Measurements from ENCODE around the gene LUZP1.
A peak's percentile ranks its signal among the peaks of the same experiment; 100 is the strongest.

LUZP1 gene

DNA sequence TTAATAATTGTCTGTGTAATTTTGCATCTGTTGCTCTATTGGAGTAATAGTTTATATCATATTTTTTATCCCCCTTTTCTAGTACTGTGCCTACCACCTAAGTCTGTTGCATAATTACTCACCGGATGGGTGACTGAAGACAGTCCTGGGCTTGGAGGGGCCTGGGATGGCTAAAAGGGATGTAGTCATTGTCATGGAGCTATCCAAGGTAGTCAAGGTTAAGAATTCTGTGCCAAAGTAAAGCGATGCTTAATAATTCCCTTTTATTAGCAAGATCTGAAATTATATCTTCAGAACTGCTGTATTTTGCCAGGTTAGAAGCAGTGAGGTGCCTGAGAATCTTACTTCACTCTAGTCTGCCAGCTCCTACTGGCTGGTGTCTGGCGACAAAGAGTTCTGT is 87.8 kb downstream of the LUZP1 start:
- DNase-seq = no peak

DNA sequence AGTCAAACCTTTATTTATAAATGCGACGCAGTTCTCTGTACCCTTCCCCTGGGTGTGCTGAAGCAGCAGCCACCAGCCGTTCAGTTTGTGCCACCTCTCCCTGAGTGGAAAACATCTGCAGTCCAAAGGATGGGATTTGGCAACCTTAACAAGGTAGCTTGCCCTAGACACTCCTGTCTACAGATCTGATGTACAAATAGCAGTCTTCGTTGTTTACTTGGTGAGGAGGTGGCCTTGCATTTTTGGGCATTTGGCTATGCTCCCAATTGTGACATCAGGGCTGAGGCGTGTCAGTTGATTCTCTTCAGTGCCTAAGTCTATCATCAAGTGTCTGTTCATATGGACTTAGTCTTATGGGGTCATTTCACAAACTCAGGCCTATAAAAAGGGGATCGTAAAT is 89.6 kb downstream of the LUZP1 start:
- DNase-seq = no peak

DNA sequence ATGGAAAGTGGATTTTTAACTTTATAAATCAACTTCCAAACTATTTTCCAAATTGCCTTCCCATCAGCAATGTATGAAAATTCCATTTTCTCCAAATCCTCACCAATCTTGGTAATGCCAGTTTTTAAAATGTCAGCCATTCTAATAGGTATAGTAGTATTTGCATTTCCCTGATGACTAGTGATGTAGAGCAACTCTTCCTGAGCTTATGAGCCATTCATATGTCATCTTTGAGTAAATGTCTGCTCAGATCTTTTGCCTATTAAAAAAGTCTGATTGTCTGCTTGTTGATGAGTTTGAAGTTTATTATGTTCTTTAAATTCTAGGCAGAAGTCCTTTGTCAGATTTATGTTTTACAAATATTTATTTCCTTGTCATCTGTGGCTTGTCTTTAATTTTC is 94.6 kb downstream of the LUZP1 start:
- no peak for DNase-seq

DNA sequence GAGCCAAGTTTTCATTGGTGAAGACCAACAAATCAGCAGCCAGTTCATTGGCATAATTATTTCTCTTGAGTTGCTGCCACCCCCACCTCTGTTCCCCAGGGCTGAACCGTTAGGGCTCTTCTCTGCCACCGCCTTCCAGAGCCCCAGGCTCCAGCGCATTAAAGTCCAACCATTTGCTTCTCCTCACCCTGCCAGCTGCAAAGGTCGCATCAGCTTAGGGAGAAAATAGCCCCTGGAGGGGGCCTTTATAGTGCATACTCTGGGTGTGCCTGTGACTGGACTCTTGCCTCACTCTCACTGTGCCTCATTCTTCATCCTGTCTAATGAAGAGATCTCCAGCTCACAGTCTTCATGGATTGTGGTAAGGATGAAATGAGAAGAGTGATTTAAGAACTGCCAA is 99.0 kb downstream of the LUZP1 start:
- DNase-seq = no peak

DNA sequence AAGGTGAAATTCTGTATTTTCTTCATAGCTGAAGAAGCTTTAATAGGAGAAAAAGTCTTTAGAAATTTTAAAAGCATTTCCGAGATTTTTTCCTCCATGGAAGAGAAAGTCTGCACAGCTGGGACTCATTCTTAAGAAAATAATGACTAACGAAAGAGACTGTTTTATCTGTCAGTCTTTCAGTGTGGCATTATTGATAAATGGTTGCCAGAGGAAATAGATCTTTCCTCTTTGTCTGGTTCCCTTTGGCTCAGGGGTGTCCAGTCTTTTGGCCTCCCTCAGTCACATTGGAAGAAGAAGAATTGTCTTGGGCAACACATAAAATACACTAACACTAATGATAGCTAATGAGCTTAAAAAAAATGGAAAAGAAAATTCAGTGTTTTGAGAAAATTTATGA is 99.5 kb downstream of the LUZP1 start:
- DNase-seq = no peak

DNA sequence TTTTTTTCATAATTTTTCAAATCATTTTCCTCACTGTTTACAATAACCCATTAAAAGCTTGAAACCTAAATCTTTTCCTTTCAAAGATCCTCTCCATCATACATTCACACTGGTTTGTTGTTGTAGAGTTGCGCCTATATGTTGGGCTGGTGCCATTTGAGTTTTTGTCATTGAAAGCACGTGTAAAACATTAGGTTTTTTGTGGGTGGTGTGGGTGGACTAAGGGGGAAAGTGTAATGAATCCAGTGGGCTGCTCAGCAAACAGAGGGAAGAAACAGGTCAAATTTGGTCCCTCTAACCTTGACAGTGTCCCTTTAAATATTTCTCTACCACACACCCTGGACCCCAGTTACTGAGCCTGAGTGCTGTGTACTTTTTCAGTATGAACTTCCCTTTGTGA is 102.6 kb downstream of the LUZP1 start:
- no peak for DNase-seq

DNA sequence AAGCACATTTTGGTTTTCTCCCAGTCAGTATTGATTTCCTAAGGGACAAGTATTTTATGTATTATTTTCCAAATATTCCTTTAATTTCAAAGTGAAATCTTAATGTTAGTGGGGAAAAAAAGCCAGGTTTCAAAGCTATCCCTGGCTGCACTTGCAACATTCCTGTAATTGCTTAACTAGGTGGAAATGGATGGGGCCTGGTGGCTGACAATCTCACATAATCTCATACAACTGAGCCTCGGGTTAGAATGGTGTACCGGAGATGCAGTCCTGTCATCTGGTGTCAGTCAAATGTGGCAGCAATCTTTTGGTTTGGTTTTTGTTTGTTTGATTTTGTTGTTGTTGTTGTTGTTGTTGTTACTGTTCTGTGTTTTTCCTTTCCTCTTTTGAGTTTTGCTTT is 103.3 kb downstream of the LUZP1 start:
- DNase-seq = no peak

DNA sequence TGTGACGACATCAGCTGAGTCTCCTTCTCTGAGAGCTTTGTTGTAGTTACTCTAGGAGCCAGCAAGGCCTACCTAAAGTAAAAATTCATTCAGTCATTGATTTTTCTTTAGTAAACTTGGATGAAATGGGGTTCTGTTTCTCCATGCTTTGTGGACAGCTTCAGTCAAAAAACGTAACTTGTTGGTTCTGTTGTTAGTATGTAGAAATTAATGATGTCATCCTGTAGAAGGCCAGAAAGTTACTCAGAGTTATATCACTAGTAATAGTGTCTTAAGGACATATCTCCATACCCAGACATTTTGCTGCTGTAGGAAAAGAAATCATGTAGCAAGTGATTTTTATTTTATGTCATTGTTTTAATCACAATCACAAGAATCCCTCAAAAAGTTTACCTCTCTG is 106.4 kb downstream of the LUZP1 start:
- no peak for DNase-seq

DNA sequence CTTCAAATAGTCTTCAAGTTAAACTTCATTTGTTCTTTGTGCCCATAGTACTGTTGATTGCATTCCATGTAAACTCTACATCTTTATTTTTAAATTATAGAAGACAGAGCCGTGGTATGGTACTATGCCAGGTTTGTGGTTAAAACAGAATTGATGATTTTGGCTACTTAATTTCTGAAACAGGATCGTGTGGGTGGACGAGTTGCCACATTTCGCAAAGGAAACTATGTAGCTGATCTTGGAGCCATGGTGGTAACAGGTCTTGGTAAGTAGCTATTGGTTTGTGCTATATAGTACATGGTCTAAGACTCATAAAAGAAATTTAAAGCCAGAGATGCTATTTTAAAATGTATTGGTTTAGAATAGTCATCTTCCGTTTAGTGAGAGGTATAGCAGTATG is 111.4 kb downstream of the LUZP1 start:
- no peak for DNase-seq

DNA sequence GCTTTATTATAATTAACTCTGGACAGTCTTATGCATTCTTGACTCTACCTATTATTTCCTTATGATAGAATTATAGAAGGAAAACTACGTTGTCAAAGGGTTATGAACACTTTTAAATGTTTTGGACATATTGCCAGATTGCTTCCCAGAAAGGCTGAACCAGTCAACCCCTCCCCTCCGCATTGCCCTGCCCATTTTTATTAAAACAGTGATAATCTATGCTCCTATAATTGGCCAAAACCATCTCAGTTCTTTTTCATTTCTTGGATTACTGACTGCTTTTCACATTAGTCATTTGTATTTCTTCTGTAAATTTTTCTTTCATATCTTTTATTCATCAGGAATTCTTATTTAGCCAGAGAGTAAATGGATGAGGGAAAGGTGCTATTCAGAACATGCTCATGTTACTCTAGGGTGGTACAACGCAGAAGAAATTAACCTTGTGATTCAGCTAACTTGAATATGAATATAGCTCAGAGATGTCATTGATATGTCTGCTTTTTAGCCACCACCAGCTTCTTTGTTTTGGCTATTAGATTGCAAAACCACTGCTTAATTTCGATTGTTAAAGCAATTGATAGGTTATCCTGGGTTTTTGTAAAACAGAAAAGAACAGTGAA is 117.3 kb downstream of the LUZP1 start:
- no peak for DNase-seq

DNA sequence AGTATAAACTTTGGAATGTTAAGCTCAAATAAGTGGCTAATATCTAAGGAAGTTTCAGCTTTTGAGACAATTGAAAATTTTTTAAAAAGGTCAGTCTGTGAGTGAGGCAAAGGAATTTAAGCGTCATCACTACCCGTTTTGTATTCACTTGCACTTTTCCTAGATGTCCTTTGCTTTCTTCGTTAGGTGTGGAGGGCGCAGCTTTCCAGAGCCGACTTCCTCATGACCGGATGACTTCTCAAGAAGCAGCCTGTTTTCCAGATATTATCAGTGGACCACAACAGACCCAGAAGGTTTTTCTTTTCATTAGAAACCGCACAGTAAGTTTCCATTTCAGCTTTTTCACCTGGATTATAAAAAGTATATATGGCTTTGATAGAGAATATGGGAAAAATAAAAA is 118.5 kb downstream of the LUZP1 start:
- DNase-seq = no peak

DNA sequence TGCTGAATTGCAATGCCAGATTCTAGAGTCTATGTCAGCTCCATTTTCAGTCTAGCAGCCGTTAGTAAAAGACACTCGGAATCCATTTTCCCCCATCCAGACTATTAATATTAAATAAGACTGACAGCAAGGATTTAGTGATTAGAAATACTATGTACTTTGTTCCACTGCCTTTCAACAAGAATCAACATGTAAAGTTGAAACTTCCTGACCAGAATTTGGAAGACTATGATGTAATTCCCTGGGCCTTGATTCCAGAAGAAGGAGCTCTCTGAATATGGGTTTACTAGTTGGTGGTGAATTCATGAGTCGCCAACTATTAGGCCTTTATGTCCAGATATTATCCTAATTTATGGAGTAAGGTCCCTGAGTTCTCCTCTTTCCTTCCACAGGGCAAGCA is 124.6 kb downstream of the LUZP1 start:
- DNase-seq = no peak

DNA sequence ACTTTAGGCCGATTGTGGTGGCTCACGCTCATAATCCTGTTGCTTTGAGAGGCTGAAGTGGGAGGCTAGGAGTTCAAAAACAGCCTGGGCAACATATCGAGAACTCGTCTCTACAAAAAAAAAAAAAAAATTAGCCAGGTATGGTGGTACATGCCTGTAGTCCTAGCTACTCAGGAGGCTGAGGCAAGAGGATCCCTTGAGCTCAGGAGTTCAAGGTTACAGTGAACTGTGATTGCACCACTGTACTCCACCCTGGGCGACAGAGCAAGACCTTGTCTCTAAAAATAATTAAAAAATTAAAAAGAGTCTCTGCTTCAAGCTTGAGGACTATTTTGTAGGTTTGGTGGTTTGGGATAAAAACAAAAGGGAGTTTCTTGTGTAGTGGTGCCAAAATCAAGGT is 128.1 kb downstream of the LUZP1 start:
- DNase-seq = no peak

DNA sequence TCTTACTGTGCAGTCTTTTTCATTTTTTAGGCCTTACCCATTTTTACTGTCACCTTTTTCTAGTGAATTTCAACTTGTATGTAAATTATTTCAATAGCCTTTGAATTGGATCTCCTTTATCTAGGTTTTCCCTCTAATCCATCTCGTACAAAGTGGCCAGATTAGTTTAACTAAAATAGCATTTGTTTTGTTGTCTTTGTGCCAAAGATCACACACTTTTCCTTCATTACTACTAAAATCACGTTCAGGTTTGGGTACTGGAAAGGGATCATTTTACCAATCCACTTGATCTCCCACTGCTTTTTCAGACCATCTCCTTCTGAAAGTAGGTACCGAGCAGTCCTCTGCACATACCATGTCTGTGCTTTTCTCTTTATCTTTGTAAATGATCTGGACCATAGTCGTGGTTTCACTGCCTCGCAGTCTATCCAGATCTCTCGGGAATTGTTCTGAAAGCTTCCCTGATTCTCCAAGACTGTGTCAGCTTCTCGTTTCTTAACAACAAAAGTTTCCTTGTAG is 129.3 kb downstream of the LUZP1 start:
- DNase-seq = no peak

DNA sequence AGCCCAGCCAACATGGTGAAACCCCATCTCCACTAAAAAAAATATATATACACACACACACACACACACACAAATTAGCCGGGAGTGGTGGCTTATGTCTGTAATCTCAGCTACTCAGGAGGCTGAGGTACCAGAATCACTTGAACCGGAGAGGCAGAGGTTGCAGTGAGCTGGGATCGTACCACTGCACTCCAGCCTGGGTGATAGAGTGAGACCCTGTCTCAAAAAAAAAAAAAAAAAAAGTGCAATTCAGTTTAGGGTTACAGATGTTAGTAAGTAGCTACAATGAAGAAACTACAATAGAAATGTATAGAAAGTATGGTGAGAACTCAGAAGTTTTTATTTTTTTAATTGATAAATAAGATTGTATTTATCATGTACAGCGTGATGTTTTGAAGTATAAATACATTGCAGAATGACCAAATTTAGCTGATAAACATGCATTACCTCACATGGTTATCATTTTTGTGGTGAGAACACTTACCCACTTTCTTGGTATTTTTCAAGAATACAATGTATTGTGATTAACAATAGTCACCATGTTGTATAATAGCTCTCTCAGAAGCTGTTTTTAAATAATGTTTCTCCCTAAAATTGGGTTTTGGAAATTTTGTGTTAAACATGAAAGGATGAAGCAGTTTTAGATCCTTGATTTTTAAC is 131.4 kb downstream of the LUZP1 start:
- peak; percentile 47 for DNase-seq

DNA sequence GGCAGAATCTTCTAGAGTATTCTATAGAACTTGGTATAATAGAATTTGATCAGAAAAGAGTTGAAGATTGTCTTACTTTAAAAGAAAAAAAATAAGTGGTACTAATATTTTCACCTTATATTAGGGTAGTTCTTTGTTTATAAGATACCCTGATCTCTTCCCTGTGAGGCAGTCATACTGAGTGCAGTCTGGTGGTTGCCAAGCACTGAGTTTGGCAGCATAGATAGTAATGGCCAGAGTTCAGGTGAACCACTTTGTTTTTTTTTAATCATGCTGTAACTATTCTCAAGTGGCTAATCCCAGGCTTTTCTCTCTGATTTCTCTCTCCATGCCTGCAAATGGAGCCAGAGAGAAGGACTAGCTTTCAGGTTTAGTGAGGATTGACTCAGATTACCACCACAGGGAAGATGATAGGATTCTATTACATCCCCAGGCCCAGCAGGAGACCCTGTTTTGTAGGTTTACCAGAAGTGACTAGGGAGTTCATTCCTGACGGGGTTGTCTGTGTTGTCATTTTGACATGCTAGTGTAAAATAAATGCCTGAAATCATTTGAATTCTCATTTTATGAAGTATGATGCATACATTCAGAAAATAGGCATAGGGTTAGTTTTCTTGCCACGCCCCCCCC is 132.7 kb downstream of the LUZP1 start:
- no peak for DNase-seq
